Measurements from ENCODE around the gene DET1. TPM values are rescaled to one million over a fixed set of nuclear protein-coding genes. Genes with fewer than 3 reads are reported as not detected.

Gene DET1
- total RNA-seq, result 1 to 10 TPM; 4.0 to 6.6 (median 5.6) TPM

DNA sequence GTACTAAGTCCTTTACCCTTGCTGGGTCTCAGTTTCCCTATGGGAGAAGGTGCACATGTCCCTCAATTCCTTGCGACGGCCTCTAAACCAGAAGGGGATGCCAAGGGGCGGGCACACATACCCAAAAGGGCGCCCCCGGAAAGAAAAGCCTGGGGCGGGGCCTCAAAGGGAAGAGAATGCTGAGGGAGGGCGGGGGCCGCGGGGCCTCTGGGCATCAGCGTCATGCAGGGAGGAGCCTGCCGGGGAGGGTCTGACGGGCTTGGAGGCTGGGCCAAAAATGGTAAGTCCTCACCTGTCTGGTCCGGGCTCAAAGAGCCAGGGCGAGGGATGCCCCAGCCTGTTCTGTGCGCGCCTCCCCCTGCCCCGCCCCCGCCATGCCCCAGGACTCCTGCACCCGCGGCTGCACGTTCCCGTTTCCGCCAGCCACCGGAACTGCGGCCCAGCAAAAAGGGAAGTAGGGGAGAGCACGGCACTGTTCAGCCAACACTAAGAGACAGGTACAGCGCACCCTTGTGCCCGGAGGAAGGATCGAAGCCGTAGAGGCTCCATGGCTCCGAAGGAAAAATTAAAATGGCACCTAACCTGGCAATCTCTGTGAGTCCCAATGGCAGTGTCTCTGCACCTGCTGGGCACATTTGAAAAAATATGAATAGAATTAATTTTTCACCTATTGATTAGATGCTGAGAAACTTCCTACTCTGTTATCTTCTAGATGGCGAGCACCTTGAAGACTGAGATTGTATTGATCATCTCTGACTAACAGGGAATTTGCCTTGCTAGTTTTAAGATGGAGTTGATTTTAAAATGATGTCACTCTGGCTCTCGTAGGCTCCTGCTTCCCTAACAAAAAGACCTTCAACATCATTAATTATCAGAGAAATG is at the start of gene DET1:
Gene DET1, minus strand, starts transcription at position 434 of the 882 bp plus-strand sequence. CDS start 14,976 bp downstream, outside the sequence.
- TF ChIP-seq, protein P1, sequence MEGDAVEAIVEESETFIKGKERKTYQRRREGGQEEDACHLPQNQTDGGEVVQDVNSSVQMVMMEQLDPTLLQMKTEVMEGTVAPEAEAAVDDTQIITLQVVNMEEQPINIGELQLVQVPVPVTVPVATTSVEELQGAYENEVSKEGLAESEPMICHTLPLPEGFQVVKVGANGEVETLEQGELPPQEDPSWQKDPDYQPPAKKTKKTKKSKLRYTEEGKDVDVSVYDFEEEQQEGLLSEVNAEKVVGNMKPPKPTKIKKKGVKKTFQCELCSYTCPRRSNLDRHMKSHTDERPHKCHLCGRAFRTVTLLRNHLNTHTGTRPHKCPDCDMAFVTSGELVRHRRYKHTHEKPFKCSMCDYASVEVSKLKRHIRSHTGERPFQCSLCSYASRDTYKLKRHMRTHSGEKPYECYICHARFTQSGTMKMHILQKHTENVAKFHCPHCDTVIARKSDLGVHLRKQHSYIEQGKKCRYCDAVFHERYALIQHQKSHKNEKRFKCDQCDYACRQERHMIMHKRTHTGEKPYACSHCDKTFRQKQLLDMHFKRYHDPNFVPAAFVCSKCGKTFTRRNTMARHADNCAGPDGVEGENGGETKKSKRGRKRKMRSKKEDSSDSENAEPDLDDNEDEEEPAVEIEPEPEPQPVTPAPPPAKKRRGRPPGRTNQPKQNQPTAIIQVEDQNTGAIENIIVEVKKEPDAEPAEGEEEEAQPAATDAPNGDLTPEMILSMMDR (IDR thresholded peaks at IDR 0.05), result peak; percentile 80 to 88 (median 87)
- TF ChIP-seq POLR2A (IDR thresholded peaks at IDR 0.05; ENCODE audit: low read depth) (no peak), EP300 (IDR thresholded peaks at IDR 0.05) (no peak), POLR2AphosphoS5 (IDR thresholded peaks at IDR 0.05) (peak; percentile 52 to 86)
- peak within 1 kb of the TSS; percentile 76 to 83 (median 80) for H3K4me3 ChIP-seq
- DNase-seq (ENCODE audit: extremely low spot score), result peak; percentile 98
- H3K27ac ChIP-seq (replicated peaks in 1 of 4), result peak within 1 kb of the TSS; percentile 83 to 90 (median 86)
- no peaks in the 10 kb centered on the region for H3K27me3 ChIP-seq
- intact Hi-C loops (cut with DNase I), result no loop called here
- H3K36me3 ChIP-seq, result peaks cover 0 to 4% (median 2%) of the 10 kb centered on the region in 4 donors
- peaks cover 10 to 24% (median 17%) of the 10 kb centered on the region in 4 donors for H3K4me1 ChIP-seq
- H3K9me3 ChIP-seq, result no peaks in the 10 kb centered on the region
- WGBS, result 6% methylated on average over 23 of the region's 33 CpGs

- Histone ChIP-seq H3K27ac (replicated peaks in 1 of 4) (no peak overlapping the region), H3K36me3 (no peaks in the 10 kb centered on the region), H3K4me1 (no peaks in the 10 kb centered on the region), H3K27me3 (peaks cover 0 to 11% (median 0%) of the 10 kb centered on the region in 4 donors), H3K4me3 (no peak overlapping the region), H3K9me3 (no peaks in the 10 kb centered on the region)
- TF ChIP-seq POLR2AphosphoS5 (IDR thresholded peaks at IDR 0.05), result no peak
- no peak for TF ChIP-seq EP300 (IDR thresholded peaks at IDR 0.05)
- TF ChIP-seq, protein P1 (IDR thresholded peaks at IDR 0.05), result no peak
- no peak for TF ChIP-seq POLR2A (IDR thresholded peaks at IDR 0.05; ENCODE audit: low read depth)
- no peak for DNase-seq (ENCODE audit: extremely low spot score)
- intact Hi-C loops (cut with DNase I), result no loop called here
Observed at GRCh38 chr15:88591384-88591783, 44.9 kb upstream of the DET1 start.

DNA sequence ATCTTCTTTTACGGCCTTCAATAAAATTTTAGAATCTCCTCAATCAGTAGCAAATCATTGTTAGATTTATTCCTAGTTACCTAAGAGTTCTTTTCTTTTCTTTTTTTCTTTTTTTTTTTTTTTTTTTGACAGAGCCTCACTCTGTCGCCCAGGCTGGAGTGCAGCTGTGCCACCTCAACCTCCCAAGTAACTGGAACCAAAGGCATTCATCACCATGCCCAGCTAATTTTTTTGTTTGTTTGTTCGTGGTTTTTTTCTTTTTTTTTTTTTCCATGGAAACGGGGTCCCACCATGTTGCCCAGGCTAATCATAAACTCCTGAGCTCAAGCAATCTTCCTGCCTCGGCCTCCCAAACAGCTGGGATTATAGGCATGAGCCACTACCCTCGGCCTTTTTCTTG is 44.3 kb upstream of the DET1 start:
- no peaks in the 10 kb centered on the region for H3K9me3 ChIP-seq
- H3K4me3 ChIP-seq, result no peak overlapping the region
- no peaks in the 10 kb centered on the region for H3K36me3 ChIP-seq
- peaks cover 0 to 6% (median 0%) of the 10 kb centered on the region in 4 donors for H3K27me3 ChIP-seq
- no peak for DNase-seq (ENCODE audit: extremely low spot score)
- 77% methylated on average over 6 of the region's 6 CpGs for WGBS
- H3K27ac ChIP-seq (replicated peaks in 1 of 4), result no peak overlapping the region
- intact Hi-C loops (cut with DNase I), result no loop called here
- no peaks in the 10 kb centered on the region for H3K4me1 ChIP-seq
- TF ChIP-seq POLR2A (IDR thresholded peaks at IDR 0.05; ENCODE audit: low read depth) (no peak), POLR2AphosphoS5 (IDR thresholded peaks at IDR 0.05) (no peak), EP300 (IDR thresholded peaks at IDR 0.05) (no peak)
- TF ChIP-seq, protein P1 (IDR thresholded peaks at IDR 0.05), result no peak

GRCh38 chr15:88586401-88587162 is 40.1 kb upstream of the DET1 start:
- no peaks in the 10 kb centered on the region for H3K27me3 ChIP-seq
- TF ChIP-seq POLR2AphosphoS5 (IDR thresholded peaks at IDR 0.05), result no peak
- no peak for TF ChIP-seq POLR2A (IDR thresholded peaks at IDR 0.05; ENCODE audit: low read depth)
- no peak for TF ChIP-seq EP300 (IDR thresholded peaks at IDR 0.05)
- TF ChIP-seq, protein P1 (IDR thresholded peaks at IDR 0.05), result no peak
- H3K4me3 ChIP-seq, result no peak overlapping the region
- DNase-seq (ENCODE audit: extremely low spot score), result no peak
- peaks cover 0 to 7% (median 3%) of the 10 kb centered on the region in 4 donors for H3K9me3 ChIP-seq
- no peak overlapping the region for H3K27ac ChIP-seq (replicated peaks in 1 of 4)
- H3K4me1 ChIP-seq, result no peaks in the 10 kb centered on the region
- intact Hi-C loops (cut with DNase I), result no loop called here
- H3K36me3 ChIP-seq, result no peaks in the 10 kb centered on the region
- WGBS, result 48% methylated on average over 4 of the region's 4 CpGs
